SIG-M5 (cell line): Measurements from ENCODE around the gene CNTD1.

Source experiments
- DNase-seq: peaks from one replicate; lab custom pipeline; 2025; lab: John Stamatoyannopoulos, UW

CNTD1 gene

GRCh38 chr17:42779304-42779935 lies 19.2 kb upstream of the CNTD1 start:
- DNase-seq, result no peak

GRCh38 chr17:42779936-42780850 lies 18.5 kb upstream of the CNTD1 start, which contains the start of gene WNK4:
Gene WNK4, plus strand, starts transcription at chr17:42780610. Its CDS starts 89 bp downstream, at chr17:42780699.
- no peak for DNase-seq

- DNase-seq, result no peak
Measured at GRCh38 chr17:42780851-42781638, 17.6 kb upstream of the CNTD1 start.

GRCh38 chr17:42781639-42782165 lies 17.0 kb upstream of the CNTD1 start:
- no peak for DNase-seq

GRCh38 chr17:42782166-42783061 lies 16.2 kb upstream of the CNTD1 start:
- no peak for DNase-seq

GRCh38 chr17:42783062-42783790 lies 15.4 kb upstream of the CNTD1 start:
- DNase-seq, result no peak

- DNase-seq, result no peak
Measured at GRCh38 chr17:42783791-42784138, 14.9 kb upstream of the CNTD1 start.

- DNase-seq, result no peak
Measured at GRCh38 chr17:42784409-42784808, 14.3 kb upstream of the CNTD1 start.

- DNase-seq, result no peak
Measured at GRCh38 chr17:42784811-42785592, 13.7 kb upstream of the CNTD1 start.

GRCh38 chr17:42787266-42787665 lies 11.4 kb upstream of the CNTD1 start:
- DNase-seq, result no peak

GRCh38 chr17:42791948-42792347 lies 6.7 kb upstream of the CNTD1 start:
- no peak for DNase-seq

- DNase-seq, result no peak
Measured at GRCh38 chr17:42792545-42792944, 6.1 kb upstream of the CNTD1 start.

- DNase-seq, result no peak
Measured at GRCh38 chr17:42795061-42795460, 3.6 kb upstream of the CNTD1 start.

GRCh38 chr17:42795465-42795864 lies 3.2 kb upstream of the CNTD1 start:
- DNase-seq, result no peak

GRCh38 chr17:42796066-42796758 lies 2.4 kb upstream of the CNTD1 start:
- no peak for DNase-seq

- no peak for DNase-seq
Measured at GRCh38 chr17:42797067-42798007, 1.3 kb upstream of the CNTD1 start.

- no peak for DNase-seq
Measured at GRCh38 chr17:42798011-42798382, 664 bp upstream of the CNTD1 start.
